A673 (cell line): ENCODE results near the gene SLC4A1.

Experiments used
- CTCF ChIP-seq: fragments of 300-800, 200-600 bp; sonication (generic); conservative IDR thresholded peaks from 2 replicates; pipeline ENCODE4 v1.5.1; 2017; ENCODE audit warnings: low read depth, mild to moderate bottlenecking, antibody characterized with exemption, low read length, moderate library complexity, mixed read lengths
- EZH2 ChIP-seq: fragments of 200-600 bp; sonication (generic); IDR thresholded peaks from 2 replicates; pipeline ENCODE4 v1.6.1; 2017; ENCODE audit warnings: borderline replicate concordance, low read depth, mild to moderate bottlenecking, mixed read lengths, antibody characterized with exemption, low read length; ENCODE audit not compliant: poor library complexity, severe bottlenecking

DNA sequence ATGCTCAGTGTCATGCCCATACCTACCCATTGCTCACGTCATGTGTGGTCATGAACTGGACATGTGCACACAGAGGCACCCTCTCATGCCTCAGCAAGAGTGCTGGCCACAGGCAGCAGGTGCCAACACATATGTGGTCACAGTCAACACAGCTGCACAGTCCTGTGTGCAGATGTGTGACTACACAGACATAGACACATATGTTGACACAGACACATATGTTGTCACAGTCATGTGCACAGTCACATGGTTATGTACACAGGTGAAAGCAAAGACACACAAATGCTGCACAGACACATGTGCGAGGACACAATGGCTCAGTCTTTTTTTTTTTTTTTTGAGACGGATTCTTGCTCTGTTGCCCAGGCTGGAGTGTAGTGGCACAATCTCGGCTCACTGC, 11.3 kb downstream of the SLC4A1 start:
- TF ChIP-seq CTCF (no peak), EZH2 (no peak)
